IPS-NIHi7 (cell line): ENCODE measurements around the gene PRKCB.
"Not testable (repeated sequence)": the region's sequence is repeated elsewhere in the genome, so short reads cannot be mapped to it uniquely, and the experiment has no call there.

ENCODE experiments used
- DNase-seq: peaks from one replicate; pipeline ENCODE4 v3.0.0; 2012; ENCODE audit warnings: mixed read lengths; ENCODE audit errors: extremely low spot score

The PRKCB gene

GRCh38 chr16:24088767-24089166 is 253.0 kb downstream of the PRKCB start:
- no peak for DNase-seq

- DNase-seq, result no peak
Measured at GRCh38 chr16:24091125-24091524, 255.3 kb downstream of the PRKCB start.

GRCh38 chr16:24093049-24093448 is 257.3 kb downstream of the PRKCB start:
- DNase-seq, result no peak

- DNase-seq, result no peak
Measured at GRCh38 chr16:24094660-24095059, 258.9 kb downstream of the PRKCB start.

GRCh38 chr16:24098896-24099295 is 263.1 kb downstream of the PRKCB start:
- no peak for DNase-seq

GRCh38 chr16:24101431-24101830 is 265.6 kb downstream of the PRKCB start:
- DNase-seq, result no peak

- peak; percentile 40 for DNase-seq
Measured at GRCh38 chr16:24102209-24102660, 266.5 kb downstream of the PRKCB start.

- DNase-seq, result not testable (repeated sequence)
Measured at GRCh38 chr16:24105471-24105870, 269.7 kb downstream of the PRKCB start.

GRCh38 chr16:24108090-24108489 is 272.3 kb downstream of the PRKCB start:
- DNase-seq, result not testable (repeated sequence)

- DNase-seq, result no peak
Measured at GRCh38 chr16:24111724-24112302, 276.0 kb downstream of the PRKCB start.

- DNase-seq, result no peak
Measured at GRCh38 chr16:24113115-24113745, 277.4 kb downstream of the PRKCB start.

- no peak for DNase-seq
Measured at GRCh38 chr16:24114876-24115275, 279.1 kb downstream of the PRKCB start.

- no peak for DNase-seq
Measured at GRCh38 chr16:24116046-24116776, 280.4 kb downstream of the PRKCB start.

GRCh38 chr16:24116989-24117388 is 281.2 kb downstream of the PRKCB start:
- DNase-seq, result no peak

GRCh38 chr16:24117680-24118079 is 281.9 kb downstream of the PRKCB start:
- DNase-seq, result peak; percentile 41

GRCh38 chr16:24118126-24118821 is 282.5 kb downstream of the PRKCB start:
- no peak for DNase-seq

GRCh38 chr16:24119807-24120206 is 284.0 kb downstream of the PRKCB start:
- no peak for DNase-seq

GRCh38 chr16:24123275-24123674 is 287.5 kb downstream of the PRKCB start:
- no peak for DNase-seq

- DNase-seq, result no peak
Measured at GRCh38 chr16:24124291-24124690, 288.5 kb downstream of the PRKCB start.

GRCh38 chr16:24125214-24125613 is 289.4 kb downstream of the PRKCB start:
- DNase-seq, result no peak

GRCh38 chr16:24129412-24129918 is 293.7 kb downstream of the PRKCB start:
- no peak for DNase-seq

GRCh38 chr16:24130494-24131085 is 294.8 kb downstream of the PRKCB start:
- no peak for DNase-seq
